GM12891 (cell line): ENCODE measurements around the gene HIP1.

Experiments used
- DNase-seq: peaks from one replicate; pipeline ENCODE4 v3.0.0; 2011; ENCODE audit warnings: low spot score; ENCODE audit not compliant: insufficient read length
- FAIRE-seq: peaks from 2 replicates; lab custom pipeline; 2011; peaks lifted over from hg19 to GRCh38; lab: Jason Lieb, UNC
- PAX5 ChIP-seq: IDR thresholded peaks from 2 replicates; pipeline ENCODE4 v1.6.1; 2011; ENCODE audit warnings: low read length, moderate library complexity, mild to moderate bottlenecking; ENCODE audit not compliant: insufficient read depth, severe bottlenecking
- POLR2A ChIP-seq: IDR thresholded peaks from 2 replicates; pipeline ENCODE4 v1.6.1; 2011; ENCODE audit warnings: low read depth, low read length, control low read depth
- POLR2AphosphoS5 ChIP-seq: IDR thresholded peaks from 2 replicates; pipeline ENCODE4 v1.6.1; 2011; ENCODE audit warnings: low read depth, low read length, control low read depth
- POU2F2 ChIP-seq: IDR thresholded peaks from 2 replicates; pipeline ENCODE4 v1.6.1; 2011; ENCODE audit warnings: low read depth, mild to moderate bottlenecking, control low read depth, low read length, moderate library complexity
- SPI1 ChIP-seq: IDR thresholded peaks from 2 replicates; pipeline ENCODE4 v1.6.1; 2011; ENCODE audit warnings: low read depth, low read length, control low read depth
- TAF1 ChIP-seq: IDR thresholded peaks from 2 replicates; pipeline ENCODE4 v1.6.1; 2011; ENCODE audit warnings: low read depth, low read length, control low read depth

The HIP1 gene

DNA sequence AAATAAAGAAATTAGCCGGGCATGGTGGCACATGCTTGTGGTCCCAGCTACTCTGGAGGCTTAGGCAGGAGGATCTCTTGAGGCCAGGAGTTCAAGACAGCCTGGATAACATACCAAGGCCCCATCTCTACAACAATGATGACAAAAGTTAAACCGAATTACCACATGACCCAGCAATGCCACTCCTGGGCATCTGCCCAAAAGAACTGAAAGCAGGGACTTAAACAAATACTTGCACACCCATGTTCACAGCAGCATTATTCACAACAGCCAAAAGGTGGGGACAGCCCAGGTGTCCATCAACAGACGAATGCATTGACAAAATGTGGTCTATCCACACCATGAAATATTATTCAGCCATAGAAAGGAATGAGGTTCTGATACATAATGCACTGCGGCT, 83.9 kb downstream of the HIP1 start:
- no peak for TF ChIP-seq POU2F2
- FAIRE-seq = no peak
- no peak for DNase-seq

DNA sequence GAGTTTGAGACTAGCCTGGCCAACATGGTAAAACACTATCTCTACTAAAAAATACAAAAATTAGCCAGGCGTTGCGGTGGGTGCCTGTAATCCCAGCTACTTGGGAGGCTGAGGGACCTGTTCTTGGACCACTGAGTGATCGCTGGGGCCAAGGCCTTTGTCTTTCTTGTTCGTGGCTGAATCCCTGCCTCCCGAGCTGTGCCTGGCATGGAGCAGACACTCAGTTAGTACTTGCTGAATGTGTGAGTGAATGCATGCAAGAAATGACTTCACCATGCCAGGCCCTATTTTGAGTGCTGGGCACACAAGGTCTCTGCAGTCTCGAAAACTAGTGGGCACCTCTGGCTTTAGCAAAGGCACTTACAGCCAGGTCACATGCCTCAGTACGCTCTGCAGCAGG, 85.1 kb downstream of the HIP1 start:
- DNase-seq = no peak
- TF ChIP-seq SPI1 = no peak
- TF ChIP-seq POLR2AphosphoS5 = no peak
- no peak for TF ChIP-seq PAX5
- TF ChIP-seq POLR2A = no peak
- TF ChIP-seq TAF1 = no peak
- TF ChIP-seq POU2F2 = no peak
- no peak for FAIRE-seq

DNA sequence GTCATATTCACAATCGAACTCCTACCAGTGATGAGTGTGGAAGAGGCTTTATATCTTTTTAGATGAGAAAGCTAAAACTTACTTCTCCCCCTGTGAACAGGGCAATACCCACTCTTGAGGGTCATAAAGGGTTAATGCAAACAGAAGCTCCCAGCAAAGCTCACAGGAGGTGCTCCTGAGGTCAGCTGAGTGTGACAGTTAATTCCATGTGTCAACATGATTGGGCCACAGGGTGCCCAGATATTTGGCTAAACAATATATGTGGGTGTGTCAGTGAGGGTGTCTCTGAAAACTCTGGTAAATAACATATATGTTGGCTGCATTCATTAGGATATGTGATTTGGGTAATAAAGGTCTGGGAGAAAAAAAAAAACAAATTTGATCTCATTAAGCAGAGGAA, 86.0 kb downstream of the HIP1 start:
- DNase-seq (no peak), FAIRE-seq (no peak)
- no peak for TF ChIP-seq POU2F2
- no peak for TF ChIP-seq PAX5
- TF ChIP-seq POLR2AphosphoS5 = no peak
- TF ChIP-seq POLR2A = no peak
- TF ChIP-seq TAF1 = no peak
- TF ChIP-seq SPI1 = no peak

DNA sequence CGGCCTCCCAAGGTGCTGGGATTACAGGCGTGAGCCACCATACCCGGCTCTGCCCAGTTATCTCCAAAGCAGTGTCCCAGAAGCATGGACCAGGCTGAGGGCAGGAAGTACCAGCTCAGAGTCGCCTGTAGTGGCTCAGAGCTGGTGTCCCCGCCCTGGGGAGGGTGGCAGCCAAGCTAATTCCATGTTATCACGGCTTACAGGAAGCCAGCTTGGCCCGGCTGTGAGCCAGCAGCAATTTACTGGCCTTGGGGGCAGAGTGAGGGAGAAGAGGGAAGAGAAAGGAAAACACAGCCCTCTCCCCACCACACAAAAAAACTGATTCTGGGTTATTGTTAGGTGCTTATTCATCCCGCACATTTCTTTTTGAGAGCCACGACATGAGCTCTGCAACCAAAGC, 88.1 kb downstream of the HIP1 start:
- no peak for TF ChIP-seq POLR2A
- TF ChIP-seq SPI1 = no peak
- no peak for TF ChIP-seq POLR2AphosphoS5
- no peak for TF ChIP-seq PAX5
- no peak for TF ChIP-seq TAF1
- TF ChIP-seq POU2F2 = no peak
- no peak for FAIRE-seq
- DNase-seq = no peak

DNA sequence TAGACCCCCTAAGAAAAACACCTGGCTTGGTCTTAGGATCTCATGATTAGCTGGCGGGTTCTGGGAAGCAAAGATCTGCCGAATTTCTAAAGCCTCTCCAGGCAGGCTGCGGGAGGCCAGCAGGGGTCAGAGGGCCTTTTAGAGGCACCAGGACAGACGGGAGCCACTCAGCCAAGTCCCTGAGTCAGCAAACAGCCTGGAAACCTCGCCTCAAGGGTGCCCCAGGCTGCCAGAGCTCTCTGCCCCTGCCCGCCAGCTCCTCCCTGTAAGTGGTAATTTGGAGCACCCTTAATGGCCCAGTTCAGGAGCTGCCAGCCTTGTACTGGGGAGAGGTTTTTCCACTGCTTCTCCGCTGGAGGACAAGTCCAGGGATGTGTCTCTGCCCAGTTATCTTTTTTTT, 88.7 kb downstream of the HIP1 start:
- FAIRE-seq = no peak
- TF ChIP-seq PAX5 (no peak), POLR2A (no peak), POU2F2 (no peak), POLR2AphosphoS5 (no peak), SPI1 (no peak), TAF1 (no peak)
- no peak for DNase-seq

DNA sequence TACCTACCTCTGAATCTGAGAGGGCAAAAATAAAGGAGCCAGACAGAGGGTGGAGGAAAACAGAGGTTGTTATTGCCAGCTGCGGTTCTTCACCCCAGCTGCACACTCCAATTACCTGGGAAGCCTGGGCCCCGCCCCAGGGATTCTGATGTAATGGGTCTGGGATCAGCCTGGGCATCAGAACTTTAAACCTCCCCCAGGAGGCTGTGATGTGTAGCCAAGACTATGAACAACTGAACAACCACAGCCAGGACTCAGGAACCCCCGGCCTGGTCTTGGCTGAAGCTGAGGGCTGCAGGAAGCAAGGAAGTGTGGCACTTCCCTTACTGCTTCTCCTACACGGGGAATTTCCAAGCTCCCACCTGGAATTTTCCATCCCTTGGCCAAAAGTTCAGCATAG, 89.3 kb downstream of the HIP1 start:
- FAIRE-seq = no peak
- DNase-seq = no peak
- TF ChIP-seq POLR2AphosphoS5 (no peak), PAX5 (no peak), POU2F2 (no peak), TAF1 (no peak), POLR2A (no peak), SPI1 (no peak)

DNA sequence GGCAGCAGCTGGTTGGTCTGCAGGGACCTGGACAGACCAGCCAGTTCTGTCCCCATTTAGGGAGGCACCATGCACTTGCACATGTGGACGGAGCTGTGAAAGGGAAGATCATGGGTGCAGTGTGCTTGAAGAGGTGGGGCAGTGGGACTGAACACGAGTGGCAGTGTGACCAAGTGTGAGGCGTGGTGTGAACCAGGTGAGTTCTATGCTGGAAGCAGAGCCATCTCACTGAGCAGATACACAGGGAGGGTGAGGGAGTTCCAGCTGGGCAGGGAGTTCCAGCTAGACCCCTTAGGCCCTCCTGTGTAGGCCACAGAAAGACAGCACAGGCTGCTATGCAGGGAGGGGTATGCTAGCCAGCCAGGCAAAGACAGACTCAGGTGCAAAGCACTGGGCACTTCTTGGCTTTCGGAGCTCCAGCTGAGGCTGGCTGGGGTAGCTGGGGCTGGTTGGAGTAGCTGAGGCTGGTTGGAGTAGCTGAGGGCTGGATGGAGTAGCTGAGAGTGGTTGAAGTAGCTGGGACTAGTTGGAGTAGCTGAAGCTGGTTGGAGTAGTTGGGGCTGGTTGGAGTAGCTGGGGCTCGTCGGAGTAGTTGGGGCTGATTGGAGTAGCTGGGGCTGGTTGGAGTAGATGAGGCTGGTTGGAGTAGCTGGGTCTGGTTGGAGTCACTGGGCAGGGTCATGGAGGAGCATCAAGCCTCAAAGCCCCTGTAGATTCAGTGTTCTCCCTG, 90.9 kb downstream of the HIP1 start:
- FAIRE-seq (no peak), DNase-seq (no peak)
- TF ChIP-seq TAF1 (no peak), POU2F2 (no peak)

DNA sequence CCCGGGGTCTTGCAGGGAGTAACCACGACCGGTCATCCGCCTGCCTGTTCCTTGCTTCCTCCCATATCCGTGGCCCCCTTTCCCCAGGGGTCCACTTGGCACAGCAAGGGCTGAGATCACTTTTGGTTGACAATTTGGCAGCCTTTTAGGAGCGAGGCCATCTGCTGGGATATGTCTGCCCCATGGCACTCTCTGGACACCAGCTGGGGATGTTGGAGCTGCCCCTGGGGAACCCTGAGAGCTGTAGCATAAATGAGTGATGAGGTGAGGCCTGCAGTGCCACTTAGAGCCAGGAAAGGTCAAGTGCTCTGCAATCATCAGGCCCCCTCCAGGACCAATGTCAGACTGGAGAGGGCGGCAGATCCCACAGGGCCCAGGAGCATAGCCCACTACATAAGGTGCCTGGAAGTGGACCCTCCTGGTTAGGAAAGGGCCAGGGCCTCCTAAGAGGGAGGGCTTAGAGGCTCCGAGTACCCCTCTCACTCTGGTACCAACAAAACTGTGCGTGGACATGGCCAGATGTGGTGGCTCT, 92.1 kb downstream of the HIP1 start:
- no peak for TF ChIP-seq POLR2AphosphoS5
- no peak for TF ChIP-seq TAF1
- TF ChIP-seq PAX5 = no peak
- TF ChIP-seq POLR2A = no peak
- TF ChIP-seq POU2F2 = no peak
- no peak for TF ChIP-seq SPI1
- DNase-seq = no peak
- FAIRE-seq = no peak

DNA sequence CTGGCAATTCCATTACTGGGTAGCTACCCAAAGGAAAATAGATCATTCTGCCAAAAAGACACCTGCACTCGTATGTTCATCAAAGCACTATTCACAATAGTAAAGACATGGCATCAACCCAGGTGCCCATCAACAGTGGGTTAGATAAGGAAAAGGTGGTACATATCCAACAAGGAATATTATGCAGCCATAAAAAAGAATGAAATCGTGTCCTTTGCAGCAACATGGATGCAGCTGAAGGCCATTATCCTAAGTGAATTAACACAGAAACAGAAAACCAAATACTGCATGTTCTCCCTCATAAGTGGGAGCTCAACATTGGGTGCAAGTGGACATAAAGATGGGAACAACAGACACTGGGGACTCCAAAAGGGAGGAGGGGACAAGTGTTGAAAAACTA, 93.2 kb downstream of the HIP1 start:
- DNase-seq = no peak
- TF ChIP-seq POU2F2 = no peak
- no peak for TF ChIP-seq POLR2AphosphoS5
- TF ChIP-seq PAX5 = no peak
- TF ChIP-seq TAF1 = no peak
- TF ChIP-seq POLR2A = no peak
- no peak for TF ChIP-seq SPI1
- no peak for FAIRE-seq

DNA sequence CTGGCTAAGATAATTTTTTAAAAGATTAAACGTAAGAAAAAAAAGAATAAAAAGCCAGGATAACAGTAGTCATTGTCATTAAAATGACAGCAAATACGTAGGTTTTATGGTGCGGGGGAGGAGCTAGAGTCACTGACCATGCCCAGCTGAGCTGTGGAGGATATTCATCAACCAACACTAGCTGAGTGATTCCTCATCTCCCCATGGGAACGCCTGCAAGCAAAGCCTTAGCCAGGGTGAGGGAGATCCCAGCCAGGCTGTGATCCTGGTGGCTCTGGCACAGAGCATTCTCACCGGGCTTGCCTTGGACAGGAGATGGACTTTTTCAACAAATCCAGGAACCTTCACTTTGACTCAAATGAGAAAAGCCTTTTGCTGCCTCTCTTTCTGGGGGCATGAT, 94.2 kb downstream of the HIP1 start:
- FAIRE-seq (no peak), DNase-seq (no peak)
- no peak for TF ChIP-seq POLR2A
- no peak for TF ChIP-seq TAF1
- TF ChIP-seq POU2F2 = no peak
- no peak for TF ChIP-seq PAX5
- TF ChIP-seq SPI1 = no peak
- TF ChIP-seq POLR2AphosphoS5 = no peak
